Tibial artery (tissue), 4 donors: Measurements from ENCODE around the gene YTHDC2.

ENCODE experiments used
- DNase-seq, 2 donors: peaks; one replicate each; pipeline ENCODE4 v3.0.0-alpha.2; 2019
- H3K27ac ChIP-seq, 2 donors: fragments of 200-600 bp; sonication (generic) in 1 of 2; 1 replicate in 1 of 2; 2 replicates in 1 of 2; pipeline ENCODE4 v1.5.1; 2018 to 2019; ENCODE audit warnings: mild to moderate bottlenecking in 1 of 2
- H3K27me3 ChIP-seq, 2 donors: fragments of 200-600 bp; sonication (generic) in 1 of 2; one replicate each; pipeline versions ENCODE4 v1.5.1 to v1.6.0; 2016 to 2019
- H3K36me3 ChIP-seq, 3 donors: fragments of 200-600 bp; sonication (generic) in 2 of 3; one replicate each; pipeline ENCODE4 v1.5.1; 2016 to 2019; ENCODE audit warnings: mild to moderate bottlenecking in 2 of 3
- H3K4me1 ChIP-seq, 4 donors: fragments of 200-600 bp; sonication (generic) in 2 of 4; 1 replicate in 3 of 4; 2 replicates in 1 of 4; pipeline ENCODE4 v1.5.1; 2016 to 2019
- H3K4me3 ChIP-seq, 2 donors: fragments of 200-600 bp; sonication (generic) in 1 of 2; 1 replicate in 1 of 2; 2 replicates in 1 of 2; pipeline ENCODE4 v1.5.1; 2018 to 2019; ENCODE audit warnings: mild to moderate bottlenecking in 2 of 2
- H3K9me3 ChIP-seq, 3 donors: fragments of 200-600 bp; sonication (generic) in 1 of 3; one replicate each; pipeline ENCODE4 v1.5.1; 2016 to 2019
- intact Hi-C: fragments of 100-400 bp; cut with DNase I; formaldehyde crosslinking; loops from one replicate; pipeline ENCODE4 v1.15.0; 2023; ENCODE audit warnings: low total_unique reads
- TF ChIP-seq, protein P1 (sequence below), 2 experiments: fragments of 200-600 bp in 1 of 2; fragments of 450-650 bp in 1 of 2; IDR thresholded peaks; one replicate each; pipeline ENCODE4 v1.5.1; 2017 to 2019; ENCODE audit warnings: antibody characterized with exemption in 2 of 2, mild to moderate bottlenecking in 1 of 2, moderate library complexity in 1 of 2

YTHDC2 gene

GRCh38 chr5:113519412-113519811 lies 5.9 kb downstream of the YTHDC2 start:
- TF ChIP-seq, protein P1, sequence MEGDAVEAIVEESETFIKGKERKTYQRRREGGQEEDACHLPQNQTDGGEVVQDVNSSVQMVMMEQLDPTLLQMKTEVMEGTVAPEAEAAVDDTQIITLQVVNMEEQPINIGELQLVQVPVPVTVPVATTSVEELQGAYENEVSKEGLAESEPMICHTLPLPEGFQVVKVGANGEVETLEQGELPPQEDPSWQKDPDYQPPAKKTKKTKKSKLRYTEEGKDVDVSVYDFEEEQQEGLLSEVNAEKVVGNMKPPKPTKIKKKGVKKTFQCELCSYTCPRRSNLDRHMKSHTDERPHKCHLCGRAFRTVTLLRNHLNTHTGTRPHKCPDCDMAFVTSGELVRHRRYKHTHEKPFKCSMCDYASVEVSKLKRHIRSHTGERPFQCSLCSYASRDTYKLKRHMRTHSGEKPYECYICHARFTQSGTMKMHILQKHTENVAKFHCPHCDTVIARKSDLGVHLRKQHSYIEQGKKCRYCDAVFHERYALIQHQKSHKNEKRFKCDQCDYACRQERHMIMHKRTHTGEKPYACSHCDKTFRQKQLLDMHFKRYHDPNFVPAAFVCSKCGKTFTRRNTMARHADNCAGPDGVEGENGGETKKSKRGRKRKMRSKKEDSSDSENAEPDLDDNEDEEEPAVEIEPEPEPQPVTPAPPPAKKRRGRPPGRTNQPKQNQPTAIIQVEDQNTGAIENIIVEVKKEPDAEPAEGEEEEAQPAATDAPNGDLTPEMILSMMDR (IDR thresholded peaks at IDR 0.05): no peak
- no peak for DNase-seq
- intact Hi-C loops: no loop called here

GRCh38 chr5:113520429-113520828 lies 6.9 kb downstream of the YTHDC2 start:
- H3K27ac ChIP-seq: no peak overlapping the region
- H3K36me3 ChIP-seq: peaks cover 0 to 18% (median 12%) of the 10 kb centered on the region in 3 donors
- TF ChIP-seq, protein P1 (IDR thresholded peaks at IDR 0.05): no peak
- peaks cover 0 to 28% (median 4%) of the 10 kb centered on the region in 4 donors for H3K4me1 ChIP-seq
- H3K27me3 ChIP-seq: no peaks in the 10 kb centered on the region
- no peak overlapping the region for H3K4me3 ChIP-seq
- DNase-seq: no peak
- H3K9me3 ChIP-seq: no peaks in the 10 kb centered on the region
- intact Hi-C loops: no loop called here

More at GRCh38 chr5:113519412-113519811, 5.9 kb downstream of the YTHDC2 start:
- Histone ChIP-seq H3K27ac (no peak overlapping the region), H3K27me3 (no peaks in the 10 kb centered on the region), H3K36me3 (peaks cover 0 to 18% (median 12%) of the 10 kb centered on the region in 3 donors), H3K9me3 (no peaks in the 10 kb centered on the region), H3K4me1 (peaks cover 0 to 34% (median 5%) of the 10 kb centered on the region in 4 donors), H3K4me3 (no peak overlapping the region)

DNA sequence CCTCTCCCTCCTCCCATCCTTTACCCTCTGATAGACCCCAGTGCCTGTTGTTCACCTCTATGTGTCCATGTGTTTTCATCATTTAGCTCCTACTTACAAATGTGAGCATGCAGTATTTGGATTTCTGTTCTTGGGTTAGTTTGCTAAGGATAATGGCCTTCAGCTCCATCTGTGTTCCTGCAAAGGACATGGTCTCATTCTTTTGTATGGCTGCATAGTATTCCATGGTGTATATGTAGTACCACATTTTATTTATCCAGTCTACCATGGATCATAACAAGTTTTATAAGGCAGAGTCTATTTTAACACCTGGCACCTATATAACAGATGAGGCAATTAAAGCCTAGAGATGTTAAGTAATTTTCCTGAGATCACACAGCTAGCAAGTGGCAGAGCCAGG lies 7.4 kb downstream of the YTHDC2 start:
- no peak overlapping the region for H3K27ac ChIP-seq
- H3K4me1 ChIP-seq: peaks cover 0 to 24% (median 2%) of the 10 kb centered on the region in 4 donors
- no peaks in the 10 kb centered on the region for H3K9me3 ChIP-seq
- H3K36me3 ChIP-seq: peaks cover 0 to 18% (median 12%) of the 10 kb centered on the region in 3 donors
- DNase-seq: no peak
- H3K27me3 ChIP-seq: no peaks in the 10 kb centered on the region
- no peak overlapping the region for H3K4me3 ChIP-seq
- intact Hi-C loops: no loop called here
- TF ChIP-seq, protein P1 (IDR thresholded peaks at IDR 0.05): no peak

DNA sequence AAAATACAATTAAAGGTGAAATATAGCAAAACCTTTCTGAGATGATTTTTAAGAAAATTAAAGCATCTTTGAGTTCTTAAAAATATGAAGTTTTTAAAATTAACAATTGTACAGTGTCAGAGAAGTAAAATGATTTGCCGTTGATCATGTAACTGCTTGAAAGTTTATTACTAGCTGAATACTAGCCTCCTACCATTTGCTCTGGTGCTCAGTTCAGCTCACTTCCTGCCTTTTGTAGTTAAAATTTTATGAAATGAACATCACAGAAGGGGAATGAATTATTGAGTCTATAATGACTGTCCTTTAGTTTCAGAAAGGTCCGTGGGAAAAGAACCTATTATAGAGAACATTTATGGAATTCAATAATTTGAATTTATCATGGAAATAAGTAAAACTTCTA lies 9.7 kb downstream of the YTHDC2 start:
- intact Hi-C loops: no loop called here
- no peak for DNase-seq
- Histone ChIP-seq H3K27me3 (no peaks in the 10 kb centered on the region), H3K36me3 (peaks cover 0 to 7% (median 7%) of the 10 kb centered on the region in 3 donors), H3K9me3 (no peaks in the 10 kb centered on the region), H3K4me3 (no peak overlapping the region), H3K4me1 (peaks cover 0 to 14% (median 2%) of the 10 kb centered on the region in 4 donors), H3K27ac (no peak overlapping the region)
- TF ChIP-seq, protein P1 (IDR thresholded peaks at IDR 0.05): no peak

GRCh38 chr5:113524927-113525326 lies 11.4 kb downstream of the YTHDC2 start:
- Histone ChIP-seq H3K9me3 (no peaks in the 10 kb centered on the region), H3K36me3 (peaks cover 0 to 5% (median 4%) of the 10 kb centered on the region in 3 donors), H3K4me1 (peaks cover 0 to 14% (median 2%) of the 10 kb centered on the region in 4 donors), H3K4me3 (no peak overlapping the region), H3K27me3 (no peaks in the 10 kb centered on the region), H3K27ac (no peak overlapping the region)
- intact Hi-C loops: no loop called here
- TF ChIP-seq, protein P1 (IDR thresholded peaks at IDR 0.05): no peak
- no peak for DNase-seq

DNA sequence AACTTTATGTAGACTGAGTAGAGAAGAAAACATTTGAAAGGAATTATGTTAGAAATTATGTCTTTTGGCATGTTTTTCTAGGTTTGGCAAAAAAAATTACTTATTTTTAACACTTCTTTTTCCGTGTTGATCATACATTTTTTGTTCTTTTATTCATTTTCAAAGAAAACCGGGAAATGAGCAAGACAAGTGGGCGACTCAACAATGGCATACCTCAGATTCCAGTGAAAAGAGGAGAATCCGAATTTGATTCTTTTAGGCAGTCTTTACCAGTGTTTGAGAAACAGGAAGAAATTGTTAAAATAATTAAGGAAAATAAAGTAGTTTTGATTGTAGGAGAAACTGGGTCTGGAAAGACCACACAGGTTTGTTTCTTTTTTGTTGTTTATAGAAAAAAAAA lies 12.9 kb downstream of the YTHDC2 start:
- H3K36me3 ChIP-seq: peaks cover 7 to 10% (median 9%) of the 10 kb centered on the region in 3 donors
- no peaks in the 10 kb centered on the region for H3K27me3 ChIP-seq
- no peak overlapping the region for H3K4me3 ChIP-seq
- peaks cover 0 to 14% (median 2%) of the 10 kb centered on the region in 4 donors for H3K4me1 ChIP-seq
- DNase-seq: no peak
- H3K27ac ChIP-seq: no peak overlapping the region
- H3K9me3 ChIP-seq: peaks cover 0 to 6% (median 4%) of the 10 kb centered on the region in 3 donors
- TF ChIP-seq, protein P1 (IDR thresholded peaks at IDR 0.05): no peak
- intact Hi-C loops: no loop called here
